Ramos (cell line): ENCODE data around the gene AP3S2.
"Not testable (repeated sequence)": the region's sequence is repeated elsewhere in the genome, so short reads cannot be mapped to it uniquely, and the experiment has no call there.

Experiments
- in situ Hi-C: fragments of 300-500 bp; cut with MboI; formaldehyde crosslinking; loops from one replicate; pipeline ENCODE4 v1.14.3; 2022; ENCODE audit warnings: low sequenced_read_pairs; ENCODE audit not compliant: unreplicated experiment

Gene AP3S2

GRCh38 chr15:89803941-89804800 is 89.6 kb downstream of the AP3S2 start:
- in situ Hi-C loops: no loop called here

DNA sequence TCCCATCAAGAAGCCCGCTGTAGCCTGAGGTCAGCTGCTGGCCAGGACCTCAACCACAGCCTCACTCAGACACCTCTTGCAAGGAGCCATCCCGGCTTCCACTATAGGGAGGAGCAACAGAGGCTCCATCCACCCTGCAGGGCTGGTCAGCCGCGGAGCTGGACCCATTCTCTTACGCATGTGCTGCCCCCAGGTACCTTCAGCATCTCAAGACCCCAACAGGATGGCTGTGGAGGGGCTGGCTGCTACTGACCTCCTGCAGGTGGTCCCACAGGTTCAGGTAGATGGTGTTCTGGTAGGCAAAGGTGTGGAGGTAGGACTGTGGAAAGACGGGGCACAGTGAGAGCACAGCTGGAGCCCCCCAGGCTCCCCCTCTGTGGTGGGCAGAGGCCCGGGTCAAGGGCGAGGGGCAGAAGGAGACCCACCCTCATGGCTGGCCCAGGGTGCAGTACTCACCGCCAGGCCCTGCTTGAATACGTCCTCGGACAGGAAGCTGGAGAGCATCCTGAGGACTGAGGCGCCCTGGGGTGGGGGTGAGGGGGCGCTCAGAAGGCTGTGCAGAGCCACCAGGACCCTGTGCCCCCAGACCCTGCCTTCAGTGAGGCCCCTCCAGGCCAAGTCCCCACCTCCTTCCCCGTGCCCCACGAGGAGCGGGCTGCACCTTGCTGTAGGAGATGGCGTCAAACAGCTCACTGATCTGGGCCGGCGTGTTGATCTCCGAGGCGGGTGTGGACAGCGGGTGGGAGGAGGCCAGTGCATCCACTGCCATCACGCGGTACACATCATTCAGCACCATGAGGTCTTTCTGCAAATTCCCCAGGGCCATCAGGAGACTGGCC is 90.6 kb downstream of the AP3S2 start:
- in situ Hi-C loops: no loop called here

GRCh38 chr15:89802231-89802928 is 91.4 kb downstream of the AP3S2 start:
- in situ Hi-C loops: no loop called here

DNA sequence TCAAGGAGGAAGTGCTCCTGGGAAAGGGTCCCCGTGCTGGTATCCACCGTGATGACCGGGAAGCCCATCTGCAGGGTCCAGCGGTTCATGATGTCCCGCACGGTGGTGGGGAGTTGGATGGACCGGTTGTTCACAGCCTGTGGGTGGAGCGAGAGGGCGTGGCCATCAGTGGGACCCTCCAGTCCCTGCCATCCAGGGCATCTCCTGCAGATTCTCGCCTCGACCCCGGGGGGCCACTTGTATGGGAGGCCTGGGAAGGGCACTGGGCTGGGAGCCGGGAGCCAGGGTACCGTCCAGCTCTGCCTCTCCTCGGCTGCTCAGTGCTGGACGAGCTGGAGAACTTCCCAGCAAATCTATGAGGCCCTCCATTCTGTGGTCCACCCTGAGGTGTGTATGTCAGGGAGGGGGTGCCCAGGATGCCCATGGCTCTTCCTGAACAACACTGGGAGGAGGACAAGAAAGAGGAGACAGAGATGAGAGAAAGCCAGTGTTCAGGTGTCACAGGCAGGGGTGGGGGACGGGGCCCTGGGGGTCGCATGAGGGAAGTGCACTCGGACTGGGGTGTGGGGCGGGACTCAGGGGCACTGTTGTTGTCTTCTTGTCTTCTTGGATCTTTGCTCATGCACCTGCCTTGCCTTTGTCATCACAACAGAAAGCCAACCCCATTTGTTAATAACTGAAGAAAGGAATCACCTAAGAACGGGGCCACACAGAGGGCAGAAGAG is 92.2 kb downstream of the AP3S2 start:
- in situ Hi-C loops: no loop called here

- in situ Hi-C loops: no loop called here
Observed at GRCh38 chr15:89799918-89800498, 93.8 kb downstream of the AP3S2 start.

DNA sequence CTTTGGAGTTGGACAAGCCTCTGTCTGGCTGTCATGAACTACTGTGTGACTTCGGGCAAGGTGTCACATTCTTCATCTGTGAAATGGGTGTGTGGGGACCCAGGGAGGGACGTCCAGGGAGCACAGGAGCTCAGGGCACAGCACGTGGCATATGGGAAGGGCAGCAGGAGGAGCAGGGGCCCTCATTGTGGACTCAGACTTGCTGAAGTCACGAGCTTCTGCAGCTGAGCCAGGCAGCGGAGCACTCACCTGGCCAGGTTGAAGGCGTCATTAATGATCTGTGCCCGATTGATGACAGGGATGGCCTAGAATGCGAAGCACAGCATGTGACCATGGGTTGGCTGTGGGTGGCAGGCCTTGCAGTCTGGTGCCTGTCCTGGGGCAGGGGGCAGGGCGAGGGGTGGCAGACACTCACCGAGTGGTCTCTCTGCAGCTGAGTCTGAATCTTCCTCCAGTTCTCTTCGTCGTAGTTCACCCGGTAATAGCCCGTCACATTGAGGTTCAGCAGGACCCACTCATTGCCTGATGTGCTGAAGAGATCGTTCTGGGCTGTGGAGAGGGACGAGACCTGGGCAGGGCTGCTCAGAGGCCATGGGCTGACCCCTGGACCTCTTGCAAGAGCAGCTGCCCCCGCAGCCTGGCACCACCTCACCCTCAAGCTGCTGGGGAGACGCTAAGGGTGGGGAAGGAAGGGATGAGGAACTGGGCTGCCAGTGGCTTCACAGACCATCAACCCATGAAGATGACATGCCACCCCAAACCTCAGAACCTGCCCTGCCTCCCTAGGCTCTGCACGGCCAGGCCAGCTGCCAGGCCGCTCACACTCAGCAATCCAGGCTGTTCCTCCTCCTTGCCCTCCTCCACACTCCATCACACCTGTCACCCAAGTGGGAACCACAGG is 94.5 kb downstream of the AP3S2 start:
- in situ Hi-C loops: no loop called here

DNA sequence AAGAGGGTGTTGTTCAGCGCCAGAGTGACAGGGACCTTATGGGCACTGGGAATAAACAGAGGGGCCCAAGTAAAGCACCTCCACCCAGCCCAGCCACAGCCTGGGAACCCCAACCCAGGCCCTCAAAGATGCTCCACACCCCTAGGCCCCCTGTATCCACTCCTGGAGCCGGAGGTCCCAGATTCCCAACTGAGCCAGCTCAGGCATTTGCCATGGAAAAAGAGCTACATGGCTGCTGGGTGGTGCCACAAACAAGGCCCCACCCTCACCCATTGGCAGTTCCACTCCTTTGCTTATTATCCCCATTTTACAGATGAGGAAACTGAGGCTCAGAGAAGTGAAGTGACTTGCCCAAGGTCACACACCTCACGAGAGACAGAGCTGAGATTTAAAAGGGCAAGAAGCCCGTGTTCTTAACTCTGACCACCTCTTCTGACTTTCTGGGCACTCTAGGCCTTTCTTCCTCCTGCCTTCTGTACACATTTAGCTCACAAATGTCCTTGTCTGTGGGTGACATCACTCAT is 96.1 kb downstream of the AP3S2 start:
- in situ Hi-C loops: no loop called here

DNA sequence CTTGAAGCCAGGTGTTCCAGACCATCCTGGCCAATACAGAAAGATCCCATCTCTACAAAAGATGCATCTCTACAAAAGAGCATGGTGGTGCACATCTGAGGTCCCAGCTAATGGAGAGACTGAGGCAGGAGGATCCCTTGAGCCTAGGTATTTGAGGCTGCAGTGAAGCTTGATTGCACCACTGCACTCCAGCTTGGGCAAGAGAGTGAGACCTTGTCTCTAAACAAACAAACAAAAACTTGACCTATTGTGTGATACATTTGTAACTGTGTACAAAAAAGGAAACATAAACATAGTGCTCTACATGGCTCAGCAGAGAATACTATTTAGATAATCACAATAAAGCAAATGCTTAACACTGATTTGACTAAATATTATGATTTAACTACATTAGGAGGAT is 97.8 kb downstream of the AP3S2 start:
- in situ Hi-C loops: no loop called here

DNA sequence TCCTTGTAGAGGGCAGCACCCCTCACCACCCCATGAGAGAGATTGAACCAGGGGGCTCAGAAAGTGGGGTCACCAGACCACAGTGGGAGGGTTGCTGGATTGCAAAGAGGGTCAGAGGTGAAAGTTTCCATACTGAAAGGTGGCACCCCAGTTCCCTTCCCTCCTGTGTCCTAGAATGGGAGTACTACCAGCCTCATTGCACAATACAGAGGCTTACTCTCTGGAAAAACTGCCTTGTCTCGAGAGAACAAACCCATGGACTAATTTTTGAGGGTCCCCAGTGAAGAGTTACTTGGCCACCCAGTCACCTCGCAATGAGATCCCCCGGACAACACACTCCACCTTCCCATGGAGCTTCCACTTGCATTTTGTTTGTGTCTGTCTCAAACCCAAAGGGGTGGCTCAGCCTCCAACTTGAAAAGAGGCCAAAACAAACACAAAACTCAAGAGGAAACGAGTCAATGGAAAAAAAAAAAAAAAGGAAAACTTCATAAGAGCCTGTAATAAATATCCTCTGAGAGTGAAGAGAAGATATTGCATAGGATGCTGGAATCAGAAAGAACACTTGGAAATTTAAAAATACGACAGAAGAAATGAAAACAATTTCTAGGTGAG is 99.1 kb downstream of the AP3S2 start:
- in situ Hi-C loops: no loop called here

- in situ Hi-C loops: no loop called here
Observed at GRCh38 chr15:89792106-89792805, 101.5 kb downstream of the AP3S2 start.

DNA sequence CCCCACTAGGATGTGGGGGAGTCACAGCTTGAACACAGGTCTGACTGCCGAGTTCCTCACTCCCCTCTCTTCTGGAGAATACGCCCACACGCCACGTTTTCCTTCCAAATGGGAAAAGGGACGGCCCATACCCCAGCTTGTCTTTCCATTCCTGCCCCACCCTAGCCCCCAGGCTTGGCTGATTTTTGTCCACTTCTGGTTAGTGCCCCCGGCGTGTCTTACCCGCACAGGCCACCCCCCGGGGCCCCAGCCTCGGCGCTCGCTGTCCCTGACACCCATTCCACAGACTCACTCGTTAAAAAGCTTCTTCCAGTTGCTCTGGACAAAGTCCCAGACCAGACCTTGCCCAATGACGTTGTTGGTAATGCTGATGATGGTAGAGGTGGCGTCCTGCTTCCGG is 103.1 kb downstream of the AP3S2 start:
- in situ Hi-C loops: no loop called here

GRCh38 chr15:89790206-89790605 is 103.6 kb downstream of the AP3S2 start:
- in situ Hi-C loops: no loop called here

DNA sequence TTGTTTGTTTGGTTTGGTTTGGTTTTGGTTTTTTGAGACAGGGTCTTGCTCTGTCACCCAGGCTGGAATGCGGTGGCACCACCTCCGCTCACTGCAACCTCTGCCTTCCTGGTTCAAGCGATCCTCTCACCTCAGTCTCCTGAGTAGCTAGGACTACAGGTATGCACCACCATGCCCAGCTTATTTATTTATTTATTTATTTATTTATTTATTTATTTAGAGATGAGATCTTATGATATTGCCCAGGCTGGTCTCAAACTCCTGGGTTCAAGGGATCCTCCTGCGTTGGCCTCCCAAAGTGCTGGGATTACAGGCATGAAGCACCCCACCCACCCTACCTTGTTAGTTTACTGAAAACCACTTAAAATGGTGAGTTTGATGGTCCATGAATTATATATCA is 105.2 kb downstream of the AP3S2 start:
- in situ Hi-C loops: not testable (repeated sequence)

GRCh38 chr15:89787944-89788343 is 105.8 kb downstream of the AP3S2 start:
- in situ Hi-C loops: no loop called here

DNA sequence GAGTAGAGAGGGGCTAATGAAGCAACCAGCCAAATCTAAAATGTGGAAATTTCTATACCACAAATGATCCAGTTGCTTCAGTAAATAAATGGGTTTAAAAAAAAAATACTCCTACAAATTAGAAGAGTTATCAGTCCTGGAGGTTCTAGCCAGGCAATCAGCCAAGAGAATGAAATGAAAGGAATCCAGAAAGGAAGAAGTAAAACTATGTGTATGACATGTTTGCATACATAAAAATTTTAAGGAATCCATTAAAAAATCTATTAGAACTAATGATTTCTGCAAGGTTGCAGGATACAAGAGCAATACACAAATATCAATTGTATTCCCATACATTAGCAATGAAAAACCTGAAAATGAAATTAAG is 108.0 kb downstream of the AP3S2 start:
- in situ Hi-C loops: no loop called here

- in situ Hi-C loops: no loop called here
Observed at GRCh38 chr15:89785064-89785773, 108.6 kb downstream of the AP3S2 start.

DNA sequence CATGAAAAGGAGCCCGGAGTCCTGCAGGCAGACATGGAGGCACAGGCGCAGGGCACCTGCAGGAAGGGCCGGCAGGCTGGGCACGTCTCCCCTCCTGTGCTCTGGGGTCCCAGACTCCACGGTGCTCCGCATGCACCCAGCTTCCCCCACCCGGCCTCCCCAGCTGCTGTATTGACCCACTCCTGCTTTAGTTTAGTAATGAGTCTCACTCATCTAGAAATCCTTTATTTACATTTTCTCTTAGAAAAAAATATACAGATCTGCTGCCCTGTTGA is 109.2 kb downstream of the AP3S2 start:
- in situ Hi-C loops: no loop called here
